Activated CD8-positive, alpha-beta memory T cell treated with anti-CD3 and anti-CD28 coated beads for 48 hours (primary cell): ENCODE data around the gene ANO10.
A peak's percentile ranks its signal among the peaks of the same experiment; 100 is the strongest.
"Not testable (repeated sequence)": the region's sequence is repeated elsewhere in the genome, so short reads cannot be mapped to it uniquely, and the experiment has no call there.

Source experiments
- DNase-seq, 3 experiments: peaks; one replicate each; pipeline ENCODE4 v3.0.0-alpha.2; 2020; ENCODE audit warnings: low read depth in 2 of 3, low spot score in 2 of 3

The ANO10 gene

GRCh38 chr3:43481375-43481774 lies 140.4 kb downstream of the ANO10 start:
- no peak for DNase-seq

- DNase-seq: not testable (repeated sequence)
These were observed 143.0 kb downstream of the ANO10 start for GRCh38 chr3:43478839-43479238.

- no peak for DNase-seq
These were observed 143.6 kb downstream of the ANO10 start for GRCh38 chr3:43478118-43478785.

- peak in 2 of 3 experiments; percentile 10 to 20 for DNase-seq
These were observed 144.2 kb downstream of the ANO10 start for GRCh38 chr3:43477600-43477999.

- DNase-seq: no peak
These were observed 148.1 kb downstream of the ANO10 start for GRCh38 chr3:43473737-43474136.

GRCh38 chr3:43473244-43473643 lies 148.6 kb downstream of the ANO10 start:
- DNase-seq: no peak

- no peak for DNase-seq
These were observed 153.7 kb downstream of the ANO10 start for GRCh38 chr3:43468133-43468532.

- no peak for DNase-seq
These were observed 156.7 kb downstream of the ANO10 start for GRCh38 chr3:43465109-43465508.

GRCh38 chr3:43462566-43462965 lies 159.2 kb downstream of the ANO10 start:
- not testable (repeated sequence) for DNase-seq

- DNase-seq: no peak
These were observed 160.5 kb downstream of the ANO10 start for GRCh38 chr3:43461345-43461744.

- DNase-seq: not testable (repeated sequence)
These were observed 164.8 kb downstream of the ANO10 start for GRCh38 chr3:43457038-43457437.

GRCh38 chr3:43455233-43455632 lies 166.6 kb downstream of the ANO10 start:
- no peak for DNase-seq

GRCh38 chr3:43453981-43454380 lies 167.8 kb downstream of the ANO10 start:
- DNase-seq: no peak

GRCh38 chr3:43451670-43452254 lies 170.0 kb downstream of the ANO10 start:
- DNase-seq: no peak

- DNase-seq: no peak
These were observed 173.7 kb downstream of the ANO10 start for GRCh38 chr3:43448098-43448497.

- DNase-seq: no peak
These were observed 176.0 kb downstream of the ANO10 start for GRCh38 chr3:43445820-43446219.

- DNase-seq: no peak
These were observed 178.9 kb downstream of the ANO10 start for GRCh38 chr3:43442872-43443395.

- no peak for DNase-seq
These were observed 185.2 kb downstream of the ANO10 start for GRCh38 chr3:43436507-43437140.

GRCh38 chr3:43435706-43436105 lies 186.1 kb downstream of the ANO10 start:
- DNase-seq: no peak

- no peak for DNase-seq
These were observed 187.4 kb downstream of the ANO10 start for GRCh38 chr3:43434431-43434830.

GRCh38 chr3:43432462-43432861 lies 189.3 kb downstream of the ANO10 start:
- DNase-seq: no peak

GRCh38 chr3:43426388-43426787 lies 195.4 kb downstream of the ANO10 start:
- DNase-seq: no peak
